Pulmonary artery endothelial cell (primary cell): Measurements from ENCODE around the gene SNRNP48. TPM values are rescaled to one million over a fixed set of nuclear protein-coding genes. Genes with fewer than 3 reads are reported as not detected.
A peak's percentile ranks its signal among the peaks of the same experiment; 100 is the strongest.

Source experiments
- DNase-seq: peaks from one replicate; pipeline ENCODE4 v3.0.0-alpha.2; 2011; ENCODE audit warnings: low read depth, low spot score
- total RNA-seq: library from RNA; depleted of rRNA; stranded (reverse); fragments of >200 nt; gene quantifications from 2 replicates; pipeline ENCODE4 v1.2.3, GENCODE V29; 2014

The SNRNP48 gene, protein sequence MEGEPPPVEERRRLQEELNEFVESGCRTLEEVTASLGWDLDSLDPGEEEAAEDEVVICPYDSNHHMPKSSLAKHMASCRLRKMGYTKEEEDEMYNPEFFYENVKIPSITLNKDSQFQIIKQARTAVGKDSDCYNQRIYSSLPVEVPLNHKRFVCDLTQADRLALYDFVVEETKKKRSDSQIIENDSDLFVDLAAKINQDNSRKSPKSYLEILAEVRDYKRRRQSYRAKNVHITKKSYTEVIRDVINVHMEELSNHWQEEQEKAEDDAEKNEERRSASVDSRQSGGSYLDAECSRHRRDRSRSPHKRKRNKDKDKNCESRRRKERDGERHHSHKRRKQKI
- total RNA-seq = 11.9 and 24.0 TPM in 2 replicates

DNA sequence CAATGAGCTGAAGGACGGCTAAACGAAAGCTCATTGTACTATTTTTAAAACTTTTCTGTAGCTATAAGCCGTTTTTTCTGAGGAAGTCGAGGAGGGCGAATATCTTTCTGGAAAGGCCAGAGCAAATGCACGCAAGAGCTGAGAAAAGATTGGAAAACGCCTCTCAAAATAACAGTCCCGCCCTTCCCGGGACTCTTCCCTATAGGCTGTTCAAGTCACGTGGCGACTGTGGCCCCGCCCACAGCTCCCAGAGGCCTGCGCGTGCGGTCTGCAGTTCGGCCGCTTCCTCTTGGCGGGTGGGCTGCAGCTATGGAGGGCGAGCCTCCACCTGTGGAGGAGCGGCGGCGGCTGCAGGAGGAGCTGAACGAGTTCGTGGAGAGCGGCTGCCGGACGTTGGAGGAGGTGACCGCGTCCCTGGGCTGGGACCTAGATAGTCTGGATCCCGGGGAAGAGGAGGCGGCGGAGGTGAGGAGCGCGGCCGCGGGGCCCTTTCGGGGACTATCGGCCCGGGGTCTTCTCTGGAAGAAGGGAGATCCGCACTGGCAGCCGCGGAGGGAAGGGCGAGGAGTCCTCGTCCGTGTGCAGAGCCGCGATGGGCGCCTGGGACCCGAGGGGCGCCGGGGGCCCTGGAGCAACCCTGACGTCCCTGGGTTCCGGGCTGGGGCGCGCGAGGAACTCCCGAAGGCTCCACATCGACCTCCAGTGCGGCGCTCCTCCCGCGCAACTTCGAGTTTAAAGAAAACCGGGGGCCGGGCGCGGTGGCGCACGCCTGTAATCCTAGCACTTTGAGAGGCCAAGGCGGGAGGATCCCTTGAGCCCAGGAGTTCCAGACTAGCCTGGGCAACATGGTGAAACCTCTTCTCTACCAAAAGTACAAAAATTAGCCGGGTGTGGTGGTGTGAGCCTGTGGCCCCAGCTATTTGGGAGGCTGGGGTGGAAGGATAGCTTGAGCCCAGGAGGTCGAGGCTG lies at the start of gene SNRNP48:
Gene SNRNP48, plus strand, starts transcription at position 250 of the 969 bp plus-strand sequence. Its CDS starts 60 bp downstream, at position 310.
- DNase-seq = peak; percentile 71

DNA sequence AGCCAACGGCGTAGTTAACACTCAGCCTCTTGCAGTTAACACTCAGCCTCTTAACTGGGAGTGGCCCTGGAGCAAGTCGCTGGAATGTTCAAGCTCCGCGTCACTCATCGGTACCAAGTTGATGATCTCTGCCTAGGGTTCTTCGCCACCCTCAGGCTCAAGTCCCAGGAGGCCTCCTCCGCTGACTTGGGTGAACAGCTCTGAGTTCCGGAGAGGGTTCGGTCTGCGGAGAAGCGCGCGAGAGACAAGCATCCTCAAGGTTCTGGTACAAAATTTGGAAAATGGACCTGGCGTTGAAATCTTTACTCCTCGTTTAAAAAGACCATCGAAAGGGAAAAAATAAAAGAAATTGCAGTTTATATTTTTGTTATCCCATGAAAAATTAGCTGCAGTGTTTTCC lies 49.4 kb upstream of the SNRNP48 start:
- no peak for DNase-seq

DNA sequence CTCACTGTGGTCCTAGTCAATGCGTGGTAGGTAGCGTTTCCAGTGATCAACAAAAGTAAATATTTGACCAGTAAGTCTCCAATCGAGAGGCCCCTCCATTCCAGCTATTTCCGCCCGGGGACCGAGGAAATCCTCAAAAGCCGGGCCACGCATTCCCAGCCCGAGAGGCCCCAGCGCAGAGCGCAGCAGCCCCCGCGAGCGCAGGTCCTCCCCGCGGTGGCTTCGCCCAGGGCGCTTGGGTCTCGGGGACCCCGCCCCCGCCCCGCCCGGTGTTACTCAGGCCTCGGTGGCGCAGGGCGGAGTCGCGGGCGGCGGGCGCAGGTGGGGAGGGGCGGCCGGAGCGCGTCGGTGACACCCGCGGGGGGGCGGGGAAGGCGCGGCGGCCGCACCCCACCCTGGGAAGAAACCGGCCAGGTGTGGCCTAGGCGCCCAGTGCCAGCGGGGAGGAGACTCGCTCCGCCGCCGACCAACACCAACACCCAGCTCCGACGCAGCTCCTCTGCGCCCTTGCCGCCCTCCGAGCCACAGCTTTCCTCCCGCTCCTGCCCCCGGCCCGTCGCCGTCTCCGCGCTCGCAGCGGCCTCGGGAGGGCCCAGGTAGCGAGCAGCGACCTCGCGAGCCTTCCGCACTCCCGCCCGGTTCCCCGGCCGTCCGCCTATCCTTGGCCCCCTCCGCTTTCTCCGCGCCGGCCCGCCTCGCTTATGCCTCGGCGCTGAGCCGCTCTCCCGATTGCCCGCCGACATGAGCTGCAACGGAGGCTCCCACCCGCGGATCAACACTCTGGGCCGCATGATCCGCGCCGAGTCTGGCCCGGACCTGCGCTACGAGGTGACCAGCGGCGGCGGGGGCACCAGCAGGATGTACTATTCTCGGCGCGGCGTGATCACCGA lies 48.6 kb upstream of the SNRNP48 start, which contains the start of gene DSP:
Gene DSP, plus strand, starts transcription at position 497 of the 890 bp plus-strand sequence. Its CDS starts 245 bp downstream, at position 742.
- DNase-seq = no peak

DNA sequence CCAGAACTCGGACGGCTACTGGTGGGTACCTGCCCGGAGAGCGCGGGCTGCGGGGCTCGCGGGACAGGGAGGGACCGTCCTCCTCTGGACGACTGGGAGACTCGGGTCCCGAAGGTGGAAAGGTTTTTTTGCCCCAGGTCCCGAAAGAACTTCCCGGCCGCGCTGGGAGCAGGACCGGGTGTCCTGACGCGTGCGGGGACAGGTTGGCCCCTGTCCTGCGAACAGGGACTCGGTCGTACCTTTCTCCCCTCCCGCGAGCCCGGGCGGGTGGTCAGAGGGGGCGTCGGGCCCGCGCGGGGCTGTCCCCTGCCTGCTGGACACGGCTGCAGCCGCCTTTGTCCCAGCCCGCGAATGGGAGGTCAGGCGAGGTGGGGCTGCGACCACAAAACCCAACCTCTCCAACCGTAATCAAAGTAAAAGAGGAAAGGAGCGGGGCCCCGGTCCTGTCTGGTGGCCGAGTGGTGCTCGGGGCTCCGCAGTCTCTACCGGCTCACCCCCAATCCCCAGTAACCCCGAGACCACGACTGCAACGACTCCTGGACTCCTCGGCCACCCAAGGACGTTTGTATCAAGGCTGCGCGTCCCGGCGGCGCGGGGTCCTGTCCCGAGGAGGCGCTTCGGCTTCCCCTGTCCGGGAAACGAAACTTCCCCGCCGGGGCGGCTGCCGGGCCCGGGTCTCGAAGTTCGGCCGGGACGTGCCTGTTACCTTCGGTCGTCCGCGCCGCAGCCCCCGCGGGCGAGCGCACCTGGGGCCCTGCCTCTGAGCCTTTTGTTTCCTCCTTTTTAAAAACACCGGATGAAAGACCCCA lies 47.7 kb upstream of the SNRNP48 start:
- DNase-seq = no peak

DNA sequence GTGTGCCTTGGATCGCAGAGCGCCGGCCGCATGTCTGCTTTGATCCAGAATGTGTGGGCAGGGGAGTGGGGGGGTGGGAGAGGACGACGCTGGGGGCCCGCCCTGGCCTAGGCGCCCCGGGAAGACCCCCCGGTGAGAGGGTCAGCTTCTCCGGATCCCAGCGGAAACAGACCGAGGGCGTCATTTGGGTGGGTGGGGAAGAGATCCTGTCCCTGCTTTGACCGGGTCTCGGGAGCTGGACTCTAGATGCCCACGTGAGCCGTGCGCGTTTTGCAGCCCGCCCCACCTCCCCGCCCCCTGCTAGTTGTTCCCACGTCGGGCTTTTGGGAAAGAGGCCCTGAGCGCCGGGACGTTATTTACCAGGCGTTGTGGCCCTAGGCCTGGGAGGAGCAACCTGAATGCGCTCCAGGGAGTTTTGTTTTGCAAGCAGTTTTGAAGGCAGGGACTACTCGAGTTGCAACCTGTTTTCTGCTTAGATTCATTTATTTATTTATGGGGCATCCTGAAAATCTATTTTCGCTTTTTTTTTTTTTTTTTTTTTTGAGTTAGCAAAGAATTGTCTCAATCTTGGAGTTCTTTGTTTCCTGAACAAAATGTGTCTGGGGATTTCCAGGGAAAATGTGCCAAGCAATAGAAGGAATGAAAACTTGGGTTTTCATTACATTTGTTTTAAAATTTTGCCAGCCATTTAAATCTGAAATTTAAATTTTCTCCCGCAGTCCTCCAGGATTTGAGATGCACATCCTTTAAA lies 46.9 kb upstream of the SNRNP48 start:
- DNase-seq = no peak

DNA sequence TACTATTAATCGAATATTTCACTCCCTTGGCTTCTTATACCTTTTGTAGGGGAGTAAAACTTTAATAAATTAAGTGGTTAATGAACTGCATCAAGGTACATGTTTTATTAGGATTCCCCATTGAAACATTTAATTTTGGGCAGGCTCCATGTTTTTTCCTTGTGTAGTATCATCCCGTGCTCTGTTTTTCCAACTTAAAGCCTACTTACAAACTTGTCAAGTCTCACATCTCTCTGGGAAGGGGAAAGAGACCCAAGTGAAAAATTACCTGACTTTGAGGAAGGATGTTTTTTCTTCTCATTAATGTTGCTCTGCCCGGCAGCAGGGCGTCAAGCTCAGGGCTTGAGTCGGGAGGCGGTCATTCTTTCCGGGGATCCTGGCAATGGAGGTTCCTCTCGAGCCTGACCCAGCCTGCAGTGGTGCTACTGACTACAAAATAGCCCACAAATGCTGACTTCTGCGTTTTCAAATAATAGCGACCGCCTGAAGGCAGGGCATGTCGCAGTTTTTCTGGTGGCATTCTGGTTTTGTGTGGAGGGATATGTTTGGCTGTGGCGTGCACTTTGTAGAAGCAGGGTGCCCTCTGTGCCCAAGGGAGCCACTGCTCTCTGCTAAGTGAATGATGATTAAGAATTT lies 46.1 kb upstream of the SNRNP48 start:
- DNase-seq = no peak

DNA sequence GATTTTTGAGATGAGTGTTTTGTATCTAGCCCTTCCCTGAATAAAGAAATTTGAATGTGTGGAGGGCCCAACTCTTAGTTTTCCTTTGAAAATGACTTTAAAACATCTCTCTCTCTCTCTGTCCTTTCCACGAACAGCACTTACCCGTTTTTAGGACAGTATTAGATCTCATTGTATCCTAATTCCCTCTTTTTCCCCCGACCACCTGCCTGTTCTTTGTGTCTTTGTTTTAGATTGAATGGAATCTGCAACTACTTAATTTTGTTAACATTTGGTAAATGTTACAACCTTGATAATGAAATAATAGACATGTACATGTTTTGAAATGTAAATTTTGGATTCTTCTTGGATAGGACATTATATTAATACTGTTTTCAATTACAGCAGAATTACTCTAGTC lies 45.4 kb upstream of the SNRNP48 start:
- no peak for DNase-seq

DNA sequence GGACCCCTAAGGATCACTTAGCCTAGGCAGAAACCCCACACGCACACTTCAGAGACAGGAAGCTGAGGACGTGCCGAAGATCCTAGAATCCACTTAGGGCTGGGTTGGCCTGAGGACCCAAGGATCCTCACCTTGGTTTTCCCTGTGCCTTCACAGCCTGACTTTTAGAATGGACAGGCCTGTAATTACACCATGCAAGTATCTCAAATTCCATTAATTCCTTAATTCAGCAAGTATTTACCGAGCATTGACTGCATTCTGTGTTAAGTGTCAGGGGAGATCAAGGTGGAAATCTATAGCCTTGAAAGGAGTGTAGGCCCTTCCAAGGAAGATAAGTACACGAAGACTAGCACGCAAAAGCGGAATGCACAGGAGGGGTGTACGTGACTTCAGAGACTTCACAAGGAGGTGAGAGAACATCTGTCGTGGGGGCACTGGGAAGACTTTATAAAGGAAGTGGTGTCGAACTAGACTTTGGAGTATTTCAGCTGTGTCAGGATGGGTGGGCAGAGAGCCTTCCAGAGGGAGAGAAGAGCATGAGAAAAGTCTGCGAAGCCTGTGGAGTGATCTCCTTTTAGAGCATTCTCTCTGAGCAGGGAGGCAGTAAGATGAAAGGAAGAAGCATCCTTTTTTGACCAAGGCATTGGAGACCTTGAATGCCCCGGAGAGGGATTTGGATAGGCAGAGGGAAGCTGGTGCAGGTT lies 44.5 kb upstream of the SNRNP48 start:
- DNase-seq = no peak

DNA sequence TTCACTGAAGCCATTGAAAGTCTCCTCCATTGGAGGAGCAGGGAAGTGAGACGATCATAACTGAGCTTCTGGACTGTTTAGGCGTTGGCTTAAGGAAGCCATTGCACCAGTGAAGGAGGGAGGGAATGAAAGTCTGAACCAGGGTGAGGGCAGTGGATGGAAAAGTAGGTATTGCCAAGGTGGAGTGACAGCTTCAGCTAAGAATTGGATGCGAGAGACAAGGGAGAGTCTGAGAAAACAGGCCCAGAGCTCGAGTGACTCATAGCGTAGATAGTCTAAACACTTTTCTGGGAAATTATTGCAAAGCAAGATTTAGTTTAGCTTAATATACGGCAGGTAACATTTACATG lies 44.0 kb upstream of the SNRNP48 start:
- DNase-seq = no peak

DNA sequence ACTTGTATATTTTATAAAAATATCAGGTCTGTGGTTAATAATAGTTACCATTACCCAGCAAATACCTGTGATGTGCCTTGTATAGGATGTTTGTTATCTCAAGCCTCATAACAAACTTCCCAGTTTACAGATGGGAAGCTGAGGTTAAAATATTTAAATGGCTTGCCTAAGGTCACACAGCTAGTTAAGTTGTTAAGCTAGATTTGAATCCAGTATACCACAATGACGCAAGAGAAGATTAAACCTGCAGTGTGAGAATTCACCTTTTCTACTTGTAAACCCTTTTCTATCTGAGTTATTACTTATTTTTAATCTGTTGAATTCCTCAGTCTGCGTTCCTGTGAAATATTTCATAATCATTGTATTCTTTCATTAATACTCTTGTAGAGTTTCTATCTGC lies 43.6 kb upstream of the SNRNP48 start:
- DNase-seq = no peak

DNA sequence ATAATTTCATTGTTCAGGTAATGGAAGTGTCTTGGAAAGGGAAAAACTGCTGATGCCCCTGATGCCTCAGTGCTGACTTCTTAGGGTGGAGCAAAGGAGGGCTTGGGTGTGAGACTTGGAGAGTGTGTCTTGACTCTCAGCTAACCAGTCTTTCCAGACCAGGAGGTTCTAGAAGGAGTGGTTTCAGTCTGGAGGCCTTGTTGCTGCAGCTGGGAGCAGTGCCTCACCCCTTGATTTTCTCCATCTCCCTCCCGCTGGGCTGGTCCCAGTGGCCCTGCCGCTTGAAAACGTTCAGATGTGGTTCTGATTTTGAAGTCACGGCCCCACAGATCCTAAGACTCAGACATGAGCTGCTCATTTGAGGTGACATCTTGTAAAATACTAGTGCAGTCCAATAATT lies 43.1 kb upstream of the SNRNP48 start:
- no peak for DNase-seq

DNA sequence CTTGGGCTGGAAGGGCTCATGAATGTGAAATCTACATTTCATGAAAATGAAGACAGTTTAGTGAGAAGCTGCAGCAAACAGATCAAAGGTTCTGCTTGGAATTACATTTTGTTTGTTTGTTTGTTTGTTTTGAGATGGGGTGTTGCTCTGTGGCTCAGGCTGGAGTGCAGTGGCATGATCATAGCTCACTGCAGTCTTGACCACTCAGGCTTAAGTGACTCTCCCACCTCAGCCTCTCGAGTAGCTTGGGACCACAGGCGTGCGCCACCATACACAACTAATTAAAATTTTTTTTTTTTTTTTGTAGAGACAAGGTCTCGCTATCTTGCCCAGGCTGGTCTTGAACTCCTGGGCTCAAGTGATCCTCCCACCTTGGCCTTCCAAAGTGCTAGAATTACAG lies 42.7 kb upstream of the SNRNP48 start:
- no peak for DNase-seq

DNA sequence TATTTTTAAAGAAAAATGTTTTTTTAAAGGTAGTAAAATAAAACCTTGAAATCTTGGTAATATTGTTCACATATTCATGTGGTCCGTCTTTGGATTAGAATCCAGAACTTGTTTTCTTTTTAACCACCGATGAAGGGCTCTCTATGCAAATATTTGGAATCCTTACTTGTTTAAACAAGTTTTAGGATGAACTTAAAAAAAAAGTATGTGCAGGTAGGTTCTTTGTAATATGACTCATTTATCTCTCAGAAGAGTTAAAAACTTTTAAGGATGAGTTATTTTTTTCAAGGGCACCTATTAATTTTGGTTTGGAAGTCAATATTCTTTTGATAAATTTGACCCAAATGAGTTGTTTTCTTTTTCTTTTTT lies 39.6 kb upstream of the SNRNP48 start:
- DNase-seq = no peak

DNA sequence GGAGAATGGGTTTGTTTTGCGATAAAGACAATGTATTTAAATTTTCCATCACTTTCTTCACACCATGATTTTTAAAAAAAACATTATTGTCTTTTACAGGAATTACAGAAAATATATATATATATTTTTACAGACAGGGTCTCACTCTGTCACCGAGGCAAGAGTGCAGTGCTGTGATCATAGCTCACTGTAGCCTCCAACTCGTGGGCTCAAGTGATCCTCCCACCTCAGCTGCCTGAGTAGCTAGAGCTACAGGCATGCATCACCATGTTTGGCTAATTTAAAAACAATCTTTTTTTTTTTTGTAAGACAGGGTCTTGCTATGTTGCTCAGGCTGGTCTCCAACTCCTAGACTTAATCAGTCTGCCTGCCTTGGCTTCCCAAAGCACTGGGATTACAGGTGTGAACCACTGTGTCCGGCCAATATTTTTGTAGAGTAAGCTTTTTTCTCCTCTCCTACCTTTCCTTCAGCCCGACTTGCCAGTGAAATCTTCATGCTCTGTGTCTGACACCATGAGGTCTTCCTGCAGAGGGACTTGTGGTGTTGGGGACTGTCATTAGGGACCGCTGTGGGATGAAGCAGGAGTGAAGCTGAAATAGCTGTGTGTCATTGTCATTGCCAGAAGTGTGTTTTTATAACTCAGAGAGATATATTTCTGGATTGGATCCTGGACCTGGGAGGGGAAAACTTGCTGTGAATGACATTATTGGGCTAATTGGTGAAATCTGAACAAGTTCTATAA lies 35.3 kb upstream of the SNRNP48 start:
- no peak for DNase-seq

DNA sequence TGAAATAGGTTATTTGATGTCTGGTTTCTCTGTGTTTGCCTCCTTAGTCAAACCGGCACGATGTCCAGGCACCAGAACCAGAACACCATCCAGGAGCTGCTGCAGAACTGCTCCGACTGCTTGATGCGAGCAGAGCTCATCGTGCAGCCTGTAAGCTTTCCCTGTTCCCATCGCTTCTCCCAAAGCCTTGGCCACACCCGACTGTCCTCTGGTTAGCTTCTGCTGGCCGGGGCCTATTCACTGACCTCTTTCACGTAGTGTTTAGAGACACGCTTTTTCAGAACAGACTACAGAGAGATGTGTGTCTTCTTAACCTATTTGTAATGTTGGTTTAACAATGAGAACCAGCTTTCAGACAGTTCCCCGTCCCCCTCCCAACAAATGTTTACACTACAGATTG lies 34.3 kb upstream of the SNRNP48 start:
- DNase-seq = no peak

DNA sequence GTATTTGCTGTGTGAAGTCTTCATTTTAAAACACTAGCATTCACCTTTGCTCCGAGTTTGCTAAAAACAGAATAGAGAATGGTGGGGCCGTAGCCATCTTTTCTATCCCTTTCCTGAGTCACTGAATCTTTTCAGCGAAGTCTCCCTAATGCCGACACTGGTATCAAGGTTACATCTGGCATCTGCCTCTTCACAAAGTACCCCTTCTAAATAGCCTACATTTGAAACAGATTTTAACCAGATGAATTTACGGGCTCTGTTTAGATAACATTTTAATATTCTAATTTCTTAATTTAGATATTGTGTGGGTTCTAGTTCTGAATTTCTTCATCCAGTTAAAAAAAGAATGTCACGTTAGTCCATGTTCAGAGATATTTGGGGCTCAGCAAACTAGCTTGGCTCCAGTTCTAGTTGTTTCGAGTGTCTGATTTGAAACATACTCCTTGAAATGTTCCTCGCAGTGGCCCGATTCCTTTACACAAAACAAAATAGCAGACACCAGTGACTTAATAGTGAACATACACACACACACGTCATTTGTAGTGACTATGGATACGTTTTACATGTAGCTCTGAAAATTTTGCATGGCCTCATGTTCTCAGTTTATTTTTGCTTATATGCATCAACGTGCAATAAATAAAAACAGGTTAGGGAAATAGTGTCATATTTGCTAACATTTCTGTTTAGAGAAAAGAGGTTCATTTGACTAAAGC lies 33.4 kb upstream of the SNRNP48 start:
- no peak for DNase-seq

DNA sequence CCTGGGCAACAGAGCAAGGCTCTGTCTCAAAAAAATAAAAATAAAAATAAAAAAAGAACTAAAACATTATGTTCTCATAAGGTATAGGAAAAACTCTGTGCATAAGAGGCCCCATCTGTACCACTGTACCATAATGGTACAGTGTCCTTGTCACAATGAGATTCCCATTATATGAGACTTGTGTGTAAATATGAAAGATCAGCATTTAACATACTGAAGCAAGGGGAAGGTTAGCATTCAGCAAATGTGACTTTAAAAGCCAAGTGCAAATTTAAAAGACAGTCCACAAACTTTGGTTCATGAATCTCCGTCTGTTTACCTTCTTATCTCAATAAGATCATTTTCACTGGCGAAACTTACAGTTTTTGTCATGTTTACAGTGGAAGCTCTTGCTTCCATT lies 32.3 kb upstream of the SNRNP48 start:
- DNase-seq = no peak
